Activated CD4-positive, alpha-beta T cell treated with anti-CD3 and anti-CD28 coated beads, Interleukin-2, amount 10 ng/mL, durations not matched to agents 7 days and 5 days (primary cell): ENCODE results near the gene LRTM2. TPM values are rescaled to one million over a fixed set of nuclear protein-coding genes. Genes with fewer than 3 reads are reported as not detected.
A peak's percentile ranks its signal among the peaks of the same experiment; 100 is the strongest.

Experiments used
- CTCF ChIA-PET: fragments of 350-600 bp; sonication (Branson Sonifier 250); formaldehyde crosslinking; loops from one replicate; lab custom pipeline; 2021; ENCODE audit warnings: antibody characterized with exemption; lab: Charles Lee
- POLR2A ChIA-PET: fragments of 350-600 bp; sonication (Branson Sonifier 250); formaldehyde crosslinking; loops from one replicate; lab custom pipeline; 2021; ENCODE audit warnings: antibody characterized with exemption; lab: Charles Lee
- DNase-seq: peaks from one replicate; pipeline ENCODE4 v3.0.0-alpha.2; 2020
- H3K27ac Mint-ChIP-seq: one replicate; pipeline ENCODE4 v1.8.0; 2021; ENCODE audit warnings: mild to moderate bottlenecking, moderate library complexity, mixed read lengths
- H3K27me3 Mint-ChIP-seq: one replicate; pipeline ENCODE4 v1.8.0; 2021; ENCODE audit warnings: mixed read lengths
- H3K36me3 Mint-ChIP-seq: one replicate; pipeline ENCODE4 v1.8.0; 2021; ENCODE audit warnings: low read depth, mixed read lengths
- H3K4me1 Mint-ChIP-seq: one replicate; pipeline ENCODE4 v1.8.0; 2021; ENCODE audit warnings: mixed read lengths
- H3K4me3 Mint-ChIP-seq: one replicate; pipeline ENCODE4 v1.8.0; 2021; ENCODE audit warnings: mild to moderate bottlenecking, moderate library complexity, mixed read lengths
- H3K9me3 Mint-ChIP-seq: one replicate; pipeline ENCODE4 v1.8.0; 2021; ENCODE audit warnings: mixed read lengths
- total RNA-seq, 2 experiments: library from RNA; stranded (reverse); gene quantifications; one replicate each; pipeline ENCODE4 v1.2.3, GENCODE V29; 2021

The LRTM2 gene
- total RNA-seq, 2 experiments from 2014 or later, result not detected

DNA sequence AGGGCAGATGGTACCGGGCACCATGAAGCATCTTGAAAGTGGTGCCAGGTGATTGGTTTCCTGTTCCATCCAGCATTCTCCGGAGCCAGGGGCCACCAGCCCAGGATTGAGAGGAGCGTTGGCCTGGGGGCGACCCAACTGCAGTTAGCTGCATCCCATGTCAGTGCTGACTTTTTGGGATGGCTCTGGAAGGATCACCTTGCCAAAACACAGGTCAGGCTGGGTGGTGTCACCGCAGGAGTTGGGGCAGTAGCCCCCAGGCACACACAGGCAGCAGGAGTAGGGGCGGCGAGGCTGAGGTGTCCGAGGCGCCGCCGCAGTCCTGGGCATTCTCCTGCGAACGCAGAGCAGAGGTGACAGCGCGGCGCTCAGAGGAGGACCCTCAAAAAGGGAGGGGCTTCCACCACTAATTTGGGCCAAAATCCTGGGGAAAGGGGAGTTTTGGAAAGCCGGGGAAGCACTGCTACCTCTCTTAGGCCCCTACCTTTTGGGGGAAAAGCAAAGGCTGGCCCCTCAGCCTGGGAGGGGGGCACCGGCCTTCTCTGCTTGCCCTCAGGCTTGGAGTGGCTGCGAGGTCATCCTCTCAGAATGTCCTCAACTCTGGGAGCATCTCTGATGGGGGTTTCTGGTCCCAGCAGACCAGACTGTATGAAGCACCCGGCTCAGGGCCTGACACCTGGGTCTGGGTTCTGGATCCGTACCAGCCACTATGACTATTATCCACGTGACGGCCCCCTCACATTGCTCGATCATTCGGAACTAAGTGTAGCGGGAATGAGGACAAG lies 26.7 kb upstream of the LRTM2 start:
- H3K36me3 Mint-ChIP-seq, result no peaks in the 10 kb centered on the region
- no peak for DNase-seq
- no peak overlapping the region for H3K27ac Mint-ChIP-seq
- no peaks in the 10 kb centered on the region for H3K9me3 Mint-ChIP-seq
- ChIA-PET CTCF (interaction anchor here (0.6 to 7.9 kb wide), 5 partner anchors 138 to 996 kb away, joined by 3 to 66 read pairs (median 24); no protein-coding TSS in a partner anchor), POLR2A (interaction anchor here (0.6 kb wide), 1 partner anchor 787 kb away, joined by 3 read pairs; no protein-coding TSS in a partner anchor)
- no peak overlapping the region for H3K4me3 Mint-ChIP-seq
- no peaks in the 10 kb centered on the region for H3K27me3 Mint-ChIP-seq
- peaks cover 33% of the 10 kb centered on the region for H3K4me1 Mint-ChIP-seq

DNA sequence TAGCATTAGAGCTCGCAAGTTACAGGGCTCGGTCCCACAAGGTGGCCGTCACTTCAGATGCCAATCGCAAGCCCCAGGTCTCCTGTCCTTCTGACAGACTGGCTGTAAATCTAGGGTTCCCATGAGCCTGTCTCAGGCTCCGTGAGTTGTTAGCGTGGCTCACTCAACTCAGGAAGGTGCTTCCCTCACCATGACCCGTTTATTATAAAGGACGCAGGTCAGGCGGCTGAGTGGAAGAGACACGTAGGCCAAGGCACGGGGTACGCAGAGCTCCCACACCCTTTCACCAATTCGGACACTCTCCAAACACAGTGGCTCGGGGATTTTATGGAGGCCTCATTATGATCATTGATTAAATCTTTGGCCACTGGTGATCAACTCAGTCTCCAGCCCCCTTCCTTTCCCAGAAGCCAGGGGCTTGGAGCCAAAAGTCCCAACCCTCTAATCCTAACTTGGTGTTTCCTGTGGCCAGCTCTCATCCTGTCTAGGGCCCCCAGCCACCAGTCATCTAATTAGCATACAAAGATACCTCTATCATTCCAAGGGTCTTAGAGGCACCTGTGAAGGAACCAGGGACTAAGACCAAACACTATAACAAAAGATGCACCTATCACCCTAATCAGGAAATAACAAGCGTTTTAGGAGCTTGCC lies 25.8 kb upstream of the LRTM2 start:
- CTCF ChIA-PET, result interaction anchor here (1.4 to 7.9 kb wide), 4 partner anchors 18 to 145 kb away, joined by 3 to 66 read pairs (median 14); no protein-coding TSS in a partner anchor
- H3K4me1 Mint-ChIP-seq, result peaks cover 34% of the 10 kb centered on the region
- DNase-seq, result no peak
- H3K4me3 Mint-ChIP-seq, result no peak overlapping the region
- no peaks in the 10 kb centered on the region for H3K9me3 Mint-ChIP-seq
- H3K27me3 Mint-ChIP-seq, result no peaks in the 10 kb centered on the region
- POLR2A ChIA-PET, result interaction anchor here (0.6 kb wide), 1 partner anchor 786 kb away, joined by 3 read pairs; no protein-coding TSS in a partner anchor
- no peaks in the 10 kb centered on the region for H3K36me3 Mint-ChIP-seq
- no peak overlapping the region for H3K27ac Mint-ChIP-seq

DNA sequence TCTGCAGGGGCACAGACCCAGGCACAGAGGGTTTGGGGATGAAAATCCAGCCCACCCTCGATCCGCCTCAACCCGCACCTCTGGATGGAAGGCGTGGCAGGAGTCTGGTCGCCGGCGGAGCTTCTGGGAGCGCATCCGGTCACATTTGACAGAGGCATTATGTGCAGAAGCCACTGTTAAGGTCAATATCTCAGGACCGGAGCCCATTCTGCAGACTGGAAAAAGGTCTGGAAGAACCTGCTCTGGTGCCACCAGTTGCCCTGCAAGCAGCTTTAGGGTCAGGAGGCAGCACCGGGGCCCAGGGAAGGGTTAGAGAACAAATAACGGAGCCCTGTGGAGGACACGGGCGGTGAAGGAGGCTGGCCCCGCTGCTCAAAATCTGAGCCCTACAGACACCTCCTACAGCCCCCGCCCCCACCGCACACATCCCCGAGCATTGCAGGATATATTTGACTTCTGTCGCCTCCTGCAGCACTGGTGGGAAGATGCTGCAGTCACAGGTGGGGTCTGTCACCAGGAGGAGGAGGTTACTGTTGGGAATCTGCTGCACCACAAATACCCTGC lies 25.1 kb upstream of the LRTM2 start:
- ChIA-PET POLR2A (no interaction called here), CTCF (interaction anchor here (0.8 to 7.9 kb wide), 12 partner anchors 11 to 175 kb away, joined by 3 to 66 read pairs (median 3); no protein-coding TSS in a partner anchor)
- Mint-ChIP-seq H3K4me1 (peaks cover 32% of the 10 kb centered on the region), H3K27ac (no peak overlapping the region), H3K4me3 (peak overlapping the region; percentile 85), H3K27me3 (no peaks in the 10 kb centered on the region), H3K9me3 (no peaks in the 10 kb centered on the region), H3K36me3 (no peaks in the 10 kb centered on the region)
- no peak for DNase-seq

DNA sequence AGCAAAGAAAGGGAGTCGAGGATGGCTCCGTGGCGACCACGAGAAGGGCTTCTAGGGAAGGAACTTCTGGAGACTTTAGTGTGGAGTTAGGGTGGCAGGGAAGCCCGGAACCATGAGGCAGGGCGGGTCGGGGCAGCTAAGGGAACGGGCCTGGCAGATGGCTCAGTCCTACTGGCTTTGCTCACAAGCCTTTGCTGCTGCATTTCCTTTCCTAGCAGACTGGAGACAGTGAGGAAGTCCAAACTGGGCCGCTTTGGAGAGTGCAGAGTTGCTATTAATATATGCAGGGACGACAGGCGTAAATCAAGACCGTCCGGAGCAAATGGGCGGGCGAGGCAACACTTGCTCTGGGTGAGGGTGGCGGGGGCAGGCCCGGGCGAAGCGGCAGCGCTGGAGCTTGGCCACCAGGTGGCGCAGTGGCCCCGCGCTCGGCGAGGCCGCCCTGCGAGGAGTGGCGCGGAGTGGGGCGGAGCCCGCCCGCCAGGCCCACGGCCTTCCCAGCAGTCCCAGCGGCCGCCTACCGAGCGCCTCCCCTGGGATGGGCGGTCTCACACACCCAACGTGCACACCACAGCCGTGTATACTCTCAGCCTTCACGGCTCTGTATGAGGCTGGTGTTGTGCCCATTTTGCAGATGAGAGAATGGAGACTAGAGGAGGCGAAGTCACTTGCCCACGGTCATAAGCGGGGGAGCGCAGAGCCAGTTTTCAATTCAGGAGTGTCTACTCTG lies 24.4 kb upstream of the LRTM2 start:
- peak overlapping the region; percentile 85 for H3K4me3 Mint-ChIP-seq
- H3K27ac Mint-ChIP-seq, result peak overlapping the region; percentile 94
- peak; percentile 94 for DNase-seq
- no peaks in the 10 kb centered on the region for H3K36me3 Mint-ChIP-seq
- peaks cover 26% of the 10 kb centered on the region for H3K4me1 Mint-ChIP-seq
- H3K9me3 Mint-ChIP-seq, result no peaks in the 10 kb centered on the region
- POLR2A ChIA-PET, result interaction anchor here (1.0 kb wide), 1 partner anchor 144 kb away, joined by 5 read pairs; no protein-coding TSS in a partner anchor
- H3K27me3 Mint-ChIP-seq, result no peaks in the 10 kb centered on the region
- CTCF ChIA-PET, result interaction anchor here (0.8 to 7.9 kb wide), 13 partner anchors 12 to 175 kb away, joined by 3 to 66 read pairs (median 3); no protein-coding TSS in a partner anchor

DNA sequence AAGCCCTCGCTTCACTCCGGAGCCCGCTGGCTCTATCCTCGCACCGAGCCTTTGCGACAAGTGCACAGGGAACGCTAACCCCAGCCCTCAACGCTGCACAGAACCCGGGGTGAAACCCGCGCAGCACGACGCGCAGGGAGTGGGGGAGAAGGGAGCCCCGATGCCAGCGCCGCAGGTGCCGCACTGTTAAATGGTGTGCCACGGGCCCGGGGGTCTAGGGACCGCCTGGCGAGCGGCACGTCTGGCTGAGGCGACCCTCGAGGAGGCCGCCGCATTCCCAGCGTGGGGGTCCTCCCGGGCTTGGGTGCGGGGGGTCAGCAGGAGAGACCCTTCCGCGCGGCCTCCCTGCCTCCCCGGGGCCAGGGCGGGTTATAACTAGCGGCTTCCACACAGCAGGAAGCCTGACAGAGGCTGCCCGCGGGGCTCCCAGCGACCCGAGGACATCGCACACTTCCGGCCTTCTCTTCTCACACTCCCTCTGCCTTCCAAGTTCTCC lies 23.8 kb upstream of the LRTM2 start:
- H3K4me3 Mint-ChIP-seq, result peak overlapping the region; percentile 85
- no peaks in the 10 kb centered on the region for H3K27me3 Mint-ChIP-seq
- ChIA-PET CTCF (interaction anchor here (1.0 to 7.9 kb wide), 10 partner anchors 14 to 161 kb away, joined by 3 to 66 read pairs (median 3); no protein-coding TSS in a partner anchor), POLR2A (interaction anchor here (0.7 to 1.0 kb wide), 2 partner anchors 93 to 144 kb away, joined by 3 to 5 read pairs; no protein-coding TSS in a partner anchor)
- DNase-seq, result peak; percentile 57
- peaks cover 20% of the 10 kb centered on the region for H3K4me1 Mint-ChIP-seq
- no peaks in the 10 kb centered on the region for H3K9me3 Mint-ChIP-seq
- H3K36me3 Mint-ChIP-seq, result no peaks in the 10 kb centered on the region
- H3K27ac Mint-ChIP-seq, result peak overlapping the region; percentile 94

DNA sequence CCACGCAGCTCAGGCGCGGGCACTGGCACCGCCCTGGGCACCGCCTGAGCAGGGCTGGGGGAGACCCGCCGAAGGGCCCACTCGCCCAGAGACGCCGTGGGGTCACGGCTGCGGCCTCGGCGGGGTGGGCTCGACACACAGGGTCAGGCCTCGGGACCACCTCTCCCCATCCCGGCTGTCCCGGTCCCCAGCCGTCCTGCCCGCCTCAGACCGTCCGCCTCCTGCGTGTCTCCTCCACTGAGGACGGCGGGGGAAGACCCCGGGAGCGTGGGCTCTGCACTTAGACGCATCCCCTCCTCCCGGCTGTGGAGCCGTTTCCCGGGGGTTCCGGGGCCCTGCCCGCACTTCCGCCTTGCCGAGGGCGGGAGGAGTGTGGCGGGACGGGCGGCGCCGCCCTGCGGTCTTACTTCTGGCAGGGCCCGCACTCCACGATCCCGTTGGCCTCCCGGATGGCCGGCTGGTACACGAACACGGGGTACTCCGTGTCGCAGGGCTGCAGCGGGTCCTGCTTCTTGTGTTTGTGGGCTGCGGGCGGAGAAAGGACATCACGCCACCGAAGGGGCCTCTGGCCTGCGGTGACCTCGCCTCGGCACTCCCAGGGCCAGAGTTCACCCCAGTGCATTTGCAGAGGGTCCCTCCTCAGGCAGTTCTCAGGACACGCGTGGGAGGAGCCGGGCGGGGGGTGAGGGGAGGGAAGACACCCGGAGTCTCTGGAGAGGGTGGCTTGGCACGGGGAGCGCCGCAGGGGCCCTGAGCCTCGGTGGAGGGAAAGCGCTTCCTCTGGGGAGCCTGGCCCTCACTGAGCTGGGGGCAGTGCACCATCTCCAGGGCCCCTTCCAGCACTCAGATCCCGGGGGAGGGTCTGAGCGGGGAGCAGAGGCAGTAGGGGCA lies 23.1 kb upstream of the LRTM2 start:
- Mint-ChIP-seq H3K27ac (peak overlapping the region; percentile 89), H3K9me3 (no peaks in the 10 kb centered on the region), H3K36me3 (no peaks in the 10 kb centered on the region), H3K27me3 (no peaks in the 10 kb centered on the region), H3K4me1 (peaks cover 13% of the 10 kb centered on the region), H3K4me3 (peak overlapping the region; percentile 75)
- DNase-seq, result peak; percentile 60
- CTCF ChIA-PET, result interaction anchor here (0.5 to 7.9 kb wide), 4 partner anchors 24 to 149 kb away, joined by 3 to 66 read pairs (median 8); no protein-coding TSS in a partner anchor
- POLR2A ChIA-PET, result interaction anchor here (0.7 to 1.0 kb wide), 2 partner anchors 94 to 143 kb away, joined by 3 to 5 read pairs; no protein-coding TSS in a partner anchor

DNA sequence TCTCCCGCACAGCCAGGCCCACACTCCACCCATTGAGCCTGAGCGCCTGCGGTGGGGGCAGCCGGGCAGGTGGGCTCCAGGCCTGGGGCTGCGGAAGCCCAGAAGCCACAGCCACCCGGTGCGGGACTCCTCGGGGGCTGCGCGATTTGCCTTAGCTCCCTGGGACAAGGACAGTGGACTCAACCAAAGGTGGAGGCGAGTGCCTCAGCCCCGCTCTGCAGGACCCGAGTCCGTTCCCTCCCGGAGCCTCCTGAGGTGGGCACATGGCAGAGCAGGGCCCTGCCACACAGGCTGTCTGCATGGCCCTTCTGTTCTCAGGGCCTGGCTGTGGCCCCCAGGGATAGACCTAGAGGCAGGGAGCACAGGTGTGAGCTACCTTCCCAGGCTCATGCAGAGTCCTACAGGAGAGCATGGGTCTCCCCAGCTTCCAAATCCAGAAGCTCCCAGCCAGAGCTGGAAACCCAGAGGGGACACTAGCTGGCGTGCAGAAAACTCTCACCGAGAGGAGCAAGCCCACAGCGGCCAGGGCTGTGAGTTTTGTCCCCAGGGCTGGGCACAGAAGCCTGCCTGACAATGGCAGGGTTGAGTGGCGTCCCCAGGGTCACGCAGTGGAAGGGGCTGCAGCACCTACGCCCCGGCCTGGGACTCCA lies 22.2 kb upstream of the LRTM2 start:
- Mint-ChIP-seq H3K27ac (no peak overlapping the region), H3K27me3 (no peaks in the 10 kb centered on the region), H3K4me3 (no peak overlapping the region), H3K36me3 (no peaks in the 10 kb centered on the region), H3K9me3 (no peaks in the 10 kb centered on the region), H3K4me1 (peaks cover 13% of the 10 kb centered on the region)
- ChIA-PET CTCF (interaction anchor here (0.5 to 2.6 kb wide), 4 partner anchors 23 to 164 kb away, joined by 3 to 12 read pairs (median 4); no protein-coding TSS in a partner anchor), POLR2A (no interaction called here)
- no peak for DNase-seq

DNA sequence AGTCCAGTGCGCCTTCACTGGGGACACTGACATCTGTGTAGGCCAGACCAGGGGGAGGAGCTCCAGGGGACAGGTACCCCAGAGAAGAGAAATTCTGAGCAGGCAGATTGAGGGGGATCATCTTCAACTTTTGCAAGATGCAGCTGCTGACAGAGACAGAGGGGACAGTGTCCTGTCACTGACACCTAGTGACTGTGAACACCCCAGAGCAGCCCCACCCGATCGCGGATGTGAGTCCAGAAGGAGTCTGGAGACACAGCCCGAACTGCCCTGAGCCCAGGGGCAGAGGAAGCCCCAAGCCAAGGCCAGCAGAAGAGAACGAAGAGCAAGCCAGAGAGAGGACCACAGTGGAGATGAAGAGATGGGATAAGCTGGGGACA lies 21.7 kb upstream of the LRTM2 start:
- no peak overlapping the region for H3K4me3 Mint-ChIP-seq
- DNase-seq, result no peak
- no peaks in the 10 kb centered on the region for H3K36me3 Mint-ChIP-seq
- no peak overlapping the region for H3K27ac Mint-ChIP-seq
- no peaks in the 10 kb centered on the region for H3K9me3 Mint-ChIP-seq
- ChIA-PET CTCF (interaction anchor here (0.6 to 2.6 kb wide), 4 partner anchors 39 to 164 kb away, joined by 3 to 12 read pairs (median 4); no protein-coding TSS in a partner anchor), POLR2A (no interaction called here)
- no peaks in the 10 kb centered on the region for H3K27me3 Mint-ChIP-seq
- H3K4me1 Mint-ChIP-seq, result peaks cover 13% of the 10 kb centered on the region

DNA sequence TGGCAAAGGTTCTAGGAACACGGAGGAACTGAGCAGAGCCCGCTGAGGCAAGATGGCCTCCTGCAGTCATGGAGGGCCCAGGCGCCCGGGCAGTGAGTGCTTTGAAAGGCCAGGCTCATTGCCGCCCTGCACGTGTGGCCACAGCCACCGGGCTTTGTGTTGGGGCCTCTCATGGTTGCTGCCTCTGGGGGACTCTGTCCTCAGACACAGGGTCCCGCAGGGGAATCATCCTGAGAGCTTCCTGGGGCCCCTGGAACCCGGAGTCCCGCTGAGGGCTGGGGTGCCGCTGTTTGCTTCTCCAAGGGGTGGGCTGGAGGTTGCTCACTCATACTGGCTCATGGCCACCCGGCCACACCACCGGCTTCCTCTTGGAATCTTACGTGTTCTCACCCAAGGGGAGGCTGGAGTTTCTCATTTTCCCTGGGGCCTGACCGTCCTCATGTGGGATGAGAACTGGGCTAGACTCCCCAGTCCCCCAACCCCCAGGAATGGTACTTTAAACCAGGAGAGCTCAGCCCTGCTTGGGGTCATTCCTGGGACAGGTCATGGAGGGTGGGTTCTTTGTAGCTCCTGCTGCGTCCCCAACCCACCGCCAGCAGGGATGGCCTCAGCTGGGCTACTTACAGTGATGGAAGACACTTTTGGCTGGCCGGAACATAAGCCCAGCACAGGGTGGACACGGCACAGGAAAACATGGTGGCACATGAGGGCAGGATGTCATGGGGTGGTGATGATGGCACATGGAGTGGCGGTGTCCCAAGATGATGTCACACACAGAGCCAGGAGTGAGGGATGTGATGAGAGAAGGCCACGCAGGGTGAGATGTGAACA lies 21.1 kb upstream of the LRTM2 start:
- Mint-ChIP-seq H3K36me3 (no peaks in the 10 kb centered on the region), H3K27me3 (no peaks in the 10 kb centered on the region), H3K4me1 (peaks cover 13% of the 10 kb centered on the region), H3K9me3 (no peaks in the 10 kb centered on the region), H3K27ac (no peak overlapping the region), H3K4me3 (no peak overlapping the region)
- POLR2A ChIA-PET, result no interaction called here
- CTCF ChIA-PET, result interaction anchor here (0.6 to 2.6 kb wide), 6 partner anchors 8 to 235 kb away, joined by 3 to 12 read pairs (median 4); no protein-coding TSS in a partner anchor
- no peak for DNase-seq

DNA sequence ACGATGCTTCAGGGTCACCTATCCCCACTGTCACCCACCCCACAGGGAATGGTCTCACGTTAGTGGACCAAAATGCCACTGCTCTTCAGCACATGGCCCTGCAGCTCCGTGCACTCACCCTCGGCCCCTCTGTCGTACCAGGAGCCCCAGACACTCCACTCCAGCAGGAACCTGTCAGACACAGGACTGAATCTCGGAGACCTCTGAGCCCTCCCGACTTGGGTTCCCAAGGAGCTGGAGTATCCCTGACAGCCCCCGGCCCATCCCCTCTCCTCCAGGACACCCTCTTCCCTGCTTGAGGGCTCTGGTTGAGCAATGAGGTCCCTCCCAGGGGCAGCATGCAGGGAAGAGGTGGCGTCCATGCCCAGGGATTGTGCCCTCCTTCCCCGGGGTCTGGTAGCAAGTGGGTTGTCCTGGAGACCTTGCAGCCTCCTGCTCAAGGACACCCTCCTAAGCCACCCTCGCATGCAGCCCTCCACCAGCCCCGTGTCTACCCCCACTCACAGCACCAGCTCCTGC lies 20.4 kb upstream of the LRTM2 start:
- POLR2A ChIA-PET, result no interaction called here
- no peak for DNase-seq
- H3K36me3 Mint-ChIP-seq, result no peaks in the 10 kb centered on the region
- H3K27me3 Mint-ChIP-seq, result no peaks in the 10 kb centered on the region
- no peaks in the 10 kb centered on the region for H3K9me3 Mint-ChIP-seq
- CTCF ChIA-PET, result interaction anchor here (0.6 to 2.6 kb wide), 6 partner anchors 9 to 234 kb away, joined by 3 to 12 read pairs (median 3); no protein-coding TSS in a partner anchor
- H3K4me1 Mint-ChIP-seq, result peaks cover 16% of the 10 kb centered on the region
- H3K4me3 Mint-ChIP-seq, result no peak overlapping the region
- no peak overlapping the region for H3K27ac Mint-ChIP-seq
